ENCODE data around the gene SIRT4. TPM values are rescaled to one million over a fixed set of nuclear protein-coding genes. Genes with fewer than 3 reads are reported as not detected.
"Not testable (repeated sequence)": the region's sequence is repeated elsewhere in the genome, so short reads cannot be mapped to it uniquely, and the experiment has no call there.

Gene SIRT4
- total and polyA plus RNA-seq, 2 of the 8 experiments (the other 6 are each of a cell fraction or from before 2014, with no cell fraction given) = 3.8 to 4.1 TPM

DNA sequence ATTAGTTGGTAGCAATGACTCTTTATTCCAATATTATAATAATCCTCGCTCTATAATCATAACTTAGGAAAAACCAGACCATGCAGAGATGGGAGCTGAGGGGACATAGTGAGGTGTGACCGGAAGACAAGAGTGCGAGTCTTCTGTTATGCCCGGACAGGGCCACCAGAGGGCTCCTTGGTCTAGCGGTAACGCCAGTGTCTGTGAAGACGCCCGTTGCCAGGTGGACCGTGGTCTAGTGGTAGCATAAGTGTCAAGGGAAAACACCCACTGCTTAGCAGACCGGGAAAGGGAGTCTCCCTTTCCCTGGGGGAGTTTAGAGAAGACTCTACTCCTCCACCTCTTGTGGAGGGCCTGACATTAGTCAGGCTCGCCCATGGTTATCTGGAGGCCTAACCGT is 33.3 kb downstream of the SIRT4 start:
- H2AK5ac ChIP-seq (ENCODE audit: low read depth, low read length); H3K79me2 ChIP-seq (ENCODE audit: control insufficient read depth in 1 of 2, insufficient read depth in 2 of 2, low read length in 2 of 2); H3K27me3 ChIP-seq (replicated peaks in 1 of 4; ENCODE audit: control insufficient read depth in 3 of 4, extremely low read depth in 1 of 4, insufficient read depth in 3 of 4, low read length in 3 of 4); H4K8ac ChIP-seq (ENCODE audit: extremely low read depth, insufficient read depth, low read length); H2AFZ ChIP-seq (ENCODE audit: low read length); H3K36me3 ChIP-seq (ENCODE audit: control insufficient read depth in 2 of 4, insufficient read depth in 4 of 4, low read length in 3 of 4); H4K20me1 ChIP-seq (replicated peaks in 1 of 2; ENCODE audit: control insufficient read depth in 1 of 2, insufficient read depth in 2 of 2, low read length in 2 of 2); H3K14ac ChIP-seq (ENCODE audit: insufficient read length); H3K4me3 ChIP-seq (ENCODE audit: extremely low read depth in 1 of 4, insufficient read depth in 2 of 4, low read depth in 3 of 4, low read length in 4 of 4); H2BK5ac ChIP-seq (ENCODE audit: low read depth, low read length); H4K5ac ChIP-seq (ENCODE audit: insufficient read length, low read depth, low read length); H4K91ac ChIP-seq (replicated peaks; ENCODE audit: insufficient read length, low read length); H2BK15ac ChIP-seq (ENCODE audit: low read length); H3K27ac ChIP-seq (ENCODE audit: low read depth, low read length); H3K18ac ChIP-seq (ENCODE audit: extremely low read depth, low read length); H2BK120ac ChIP-seq (replicated peaks; ENCODE audit: low read depth, low read length); H3K4me2 ChIP-seq (ENCODE audit: insufficient read depth in 1 of 2, low read depth in 2 of 2, low read length in 2 of 2); H3K4ac ChIP-seq (replicated peaks; ENCODE audit: insufficient read length, low read depth, low read length); H3K23ac ChIP-seq (ENCODE audit: insufficient read length); FAIRE-seq; H3K23me2 ChIP-seq (ENCODE audit: low read depth, low read length); H3K79me1 ChIP-seq (ENCODE audit: low read depth, low read length); H3K9ac ChIP-seq (replicated peaks in 1 of 4; ENCODE audit: extremely low read depth in 1 of 4, low read depth in 3 of 4, low read length in 3 of 4); H2BK12ac ChIP-seq (ENCODE audit: low read depth, low read length); H3K4me1 ChIP-seq (replicated peaks in 1 of 4; ENCODE audit: control insufficient read depth in 3 of 4, insufficient read depth in 4 of 4, low read length in 3 of 4); H3K56ac ChIP-seq (replicated peaks; ENCODE audit: insufficient read length, low read depth, low read length); H2BK20ac ChIP-seq (ENCODE audit: low read length): not testable (repeated sequence)
- WGBS, 2 experiments (ENCODE audit: extremely low coverage in 1 of 2, insufficient coverage in 1 of 2, insufficient read length in 1 of 2, insufficient replicate concordance in 2 of 2, low coverage in 1 of 2, low lambda C conversion rate in 2 of 2, missing lambda C conversion rate in 1 of 2) = 39% methylated on average over 12 of the region's 12 CpGs; no CpG with 5 or more reads in 1 of the 2 experiments
- POLR2A ChIA-PET (ENCODE audit: partially characterized antibody) = interaction anchor here (0.6 to 1.7 kb wide), 8 partner anchors 8 to 133 kb away, joined by 3 to 6 read pairs (median 3); partner anchors contain the start of genes PLA2G1B and RNU4-2
- H3K9me3 ChIP-seq (ENCODE audit: insufficient read depth in 2 of 2, low read depth in 1 of 2, low read length in 1 of 2) = peaks cover 11 to 18% of the 10 kb centered on the region in 2 experiments
- DNase-seq (ENCODE audit: low read depth in 1 of 2, low spot score in 2 of 2) = peak in 1 of 2 experiments; percentile 88
- CTCF ChIA-PET (ENCODE audit: partially characterized antibody) = interaction anchor here (0.7 to 2.1 kb wide), 26 partner anchors 9 to 192 kb away, joined by 3 to 14 read pairs (median 4); partner anchors contain the start of genes PLA2G1B and SRSF9
- TF ChIP-seq, protein P1, sequence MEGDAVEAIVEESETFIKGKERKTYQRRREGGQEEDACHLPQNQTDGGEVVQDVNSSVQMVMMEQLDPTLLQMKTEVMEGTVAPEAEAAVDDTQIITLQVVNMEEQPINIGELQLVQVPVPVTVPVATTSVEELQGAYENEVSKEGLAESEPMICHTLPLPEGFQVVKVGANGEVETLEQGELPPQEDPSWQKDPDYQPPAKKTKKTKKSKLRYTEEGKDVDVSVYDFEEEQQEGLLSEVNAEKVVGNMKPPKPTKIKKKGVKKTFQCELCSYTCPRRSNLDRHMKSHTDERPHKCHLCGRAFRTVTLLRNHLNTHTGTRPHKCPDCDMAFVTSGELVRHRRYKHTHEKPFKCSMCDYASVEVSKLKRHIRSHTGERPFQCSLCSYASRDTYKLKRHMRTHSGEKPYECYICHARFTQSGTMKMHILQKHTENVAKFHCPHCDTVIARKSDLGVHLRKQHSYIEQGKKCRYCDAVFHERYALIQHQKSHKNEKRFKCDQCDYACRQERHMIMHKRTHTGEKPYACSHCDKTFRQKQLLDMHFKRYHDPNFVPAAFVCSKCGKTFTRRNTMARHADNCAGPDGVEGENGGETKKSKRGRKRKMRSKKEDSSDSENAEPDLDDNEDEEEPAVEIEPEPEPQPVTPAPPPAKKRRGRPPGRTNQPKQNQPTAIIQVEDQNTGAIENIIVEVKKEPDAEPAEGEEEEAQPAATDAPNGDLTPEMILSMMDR (IDR thresholded peaks at IDR 0.05; ENCODE audit: control extremely low read depth in 1 of 3, insufficient read depth in 1 of 3, low read depth in 1 of 3, low read length in 3 of 3) = peak; percentile 69 to 81 (median 76)
- TF ChIP-seq RAD21 (IDR thresholded peaks at IDR 0.05 in 1 of 2, conservative IDR thresholded peaks at IDR 0.05 in 1 of 2; ENCODE audit: low read depth in 2 of 2, low read length in 2 of 2) = peak; percentile 78 to 80

Data from H1 (cell line).